ENCODE data around the gene ZBTB44. TPM values are rescaled to one million over a fixed set of nuclear protein-coding genes. Genes with fewer than 3 reads are reported as not detected.

Gene ZBTB44
- polyA plus RNA-seq, 1 of the 3 experiments (the other 2 are of a cell fraction): 5.0 TPM

DNA sequence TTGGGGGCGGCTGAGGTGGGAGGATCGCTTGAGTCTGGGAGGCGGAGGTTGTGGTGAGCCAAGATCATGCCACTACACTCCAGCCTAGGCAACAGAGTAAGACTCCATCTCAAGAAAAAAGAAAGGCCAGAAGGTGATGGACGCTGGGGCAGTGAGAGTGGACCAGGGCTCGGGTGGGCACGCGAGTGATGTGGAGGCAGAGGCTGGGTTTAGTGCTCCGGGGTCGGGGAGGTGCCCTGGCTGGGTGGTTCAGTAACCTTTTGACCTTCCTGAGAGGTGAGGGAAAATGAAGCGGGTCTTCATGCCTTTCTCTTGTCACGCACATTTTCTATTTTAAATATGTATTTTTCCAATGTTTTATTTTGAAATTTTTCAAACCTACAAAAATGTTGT is 110.0 kb downstream of the ZBTB44 start:
- H3K4me2 ChIP-seq: no peak overlapping the region
- H3K9me2 ChIP-seq: no peaks in the 10 kb centered on the region
- peaks cover 21% of the 10 kb centered on the region; the same call in 1 of the 2 replicates for H3K27me3 ChIP-seq (ENCODE audit: insufficient read depth)
- H3F3A ChIP-seq (replicated peaks; ENCODE audit: insufficient read depth): no peaks in the 10 kb centered on the region
- H3K27ac ChIP-seq (ENCODE audit: low read depth in 2 of 2, low read length in 1 of 2): no peak overlapping the region
- H3K9me3 ChIP-seq: no peaks in the 10 kb centered on the region
- peaks cover 0 to 4% of the 10 kb centered on the region in 2 experiments; a peak in 1 of 4 replicates for H3K4me1 ChIP-seq (ENCODE audit: control insufficient read depth in 1 of 2, insufficient read depth in 2 of 2, low read depth in 1 of 2, low read length in 1 of 2)
- no peak overlapping the region for H2AFZ ChIP-seq (ENCODE audit: low read depth)
- no peaks in the 10 kb centered on the region for H3K79me2 ChIP-seq (ENCODE audit: insufficient read depth)
- no peak for TF ChIP-seq YY1 (IDR thresholded peaks at IDR 0.05; ENCODE audit: low read depth)
- no peak for TF ChIP-seq FOSL2 (IDR thresholded peaks at IDR 0.05; ENCODE audit: borderline replicate concordance, low read depth)
- no peak for TF ChIP-seq ELF1 (IDR thresholded peaks at IDR 0.05)
- TF ChIP-seq FOXJ3 (CRISPR knock-in tag; IDR thresholded peaks at IDR 0.05): no peak
- TF ChIP-seq RXRA (IDR thresholded peaks at IDR 0.05; ENCODE audit: borderline replicate concordance, low read depth): no peak
- TF ChIP-seq, protein P1, sequence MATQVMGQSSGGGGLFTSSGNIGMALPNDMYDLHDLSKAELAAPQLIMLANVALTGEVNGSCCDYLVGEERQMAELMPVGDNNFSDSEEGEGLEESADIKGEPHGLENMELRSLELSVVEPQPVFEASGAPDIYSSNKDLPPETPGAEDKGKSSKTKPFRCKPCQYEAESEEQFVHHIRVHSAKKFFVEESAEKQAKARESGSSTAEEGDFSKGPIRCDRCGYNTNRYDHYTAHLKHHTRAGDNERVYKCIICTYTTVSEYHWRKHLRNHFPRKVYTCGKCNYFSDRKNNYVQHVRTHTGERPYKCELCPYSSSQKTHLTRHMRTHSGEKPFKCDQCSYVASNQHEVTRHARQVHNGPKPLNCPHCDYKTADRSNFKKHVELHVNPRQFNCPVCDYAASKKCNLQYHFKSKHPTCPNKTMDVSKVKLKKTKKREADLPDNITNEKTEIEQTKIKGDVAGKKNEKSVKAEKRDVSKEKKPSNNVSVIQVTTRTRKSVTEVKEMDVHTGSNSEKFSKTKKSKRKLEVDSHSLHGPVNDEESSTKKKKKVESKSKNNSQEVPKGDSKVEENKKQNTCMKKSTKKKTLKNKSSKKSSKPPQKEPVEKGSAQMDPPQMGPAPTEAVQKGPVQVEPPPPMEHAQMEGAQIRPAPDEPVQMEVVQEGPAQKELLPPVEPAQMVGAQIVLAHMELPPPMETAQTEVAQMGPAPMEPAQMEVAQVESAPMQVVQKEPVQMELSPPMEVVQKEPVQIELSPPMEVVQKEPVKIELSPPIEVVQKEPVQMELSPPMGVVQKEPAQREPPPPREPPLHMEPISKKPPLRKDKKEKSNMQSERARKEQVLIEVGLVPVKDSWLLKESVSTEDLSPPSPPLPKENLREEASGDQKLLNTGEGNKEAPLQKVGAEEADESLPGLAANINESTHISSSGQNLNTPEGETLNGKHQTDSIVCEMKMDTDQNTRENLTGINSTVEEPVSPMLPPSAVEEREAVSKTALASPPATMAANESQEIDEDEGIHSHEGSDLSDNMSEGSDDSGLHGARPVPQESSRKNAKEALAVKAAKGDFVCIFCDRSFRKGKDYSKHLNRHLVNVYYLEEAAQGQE (IDR thresholded peaks at IDR 0.05; ENCODE audit: low read depth, low read length): no peak
- TF ChIP-seq GABPA (IDR thresholded peaks at IDR 0.05; ENCODE audit: low read depth): no peak
- no peak for TF ChIP-seq NRF1 (IDR thresholded peaks at IDR 0.05; ENCODE audit: low read depth, low read length)
- no peak for TF ChIP-seq TEAD4 (IDR thresholded peaks at IDR 0.05; ENCODE audit: borderline replicate concordance, insufficient read depth)
- TF ChIP-seq, protein P2, sequence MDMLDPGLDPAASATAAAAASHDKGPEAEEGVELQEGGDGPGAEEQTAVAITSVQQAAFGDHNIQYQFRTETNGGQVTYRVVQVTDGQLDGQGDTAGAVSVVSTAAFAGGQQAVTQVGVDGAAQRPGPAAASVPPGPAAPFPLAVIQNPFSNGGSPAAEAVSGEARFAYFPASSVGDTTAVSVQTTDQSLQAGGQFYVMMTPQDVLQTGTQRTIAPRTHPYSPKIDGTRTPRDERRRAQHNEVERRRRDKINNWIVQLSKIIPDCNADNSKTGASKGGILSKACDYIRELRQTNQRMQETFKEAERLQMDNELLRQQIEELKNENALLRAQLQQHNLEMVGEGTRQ (IDR thresholded peaks at IDR 0.05; ENCODE audit: borderline replicate concordance, low read depth, low read length): no peak
- ChIA-PET CTCF (interaction anchor here (4.5 kb wide), 1 partner anchor 8 kb away, joined by 27 read pairs; no protein-coding TSS in a partner anchor), POLR2A (no interaction called here)
- no peak for DNase-seq
- no peaks in the 10 kb centered on the region for H4K20me1 ChIP-seq (ENCODE audit: insufficient read depth)
- 89% methylated on average over 11 of the region's 11 CpGs for WGBS (ENCODE audit: low lambda C conversion rate)
- H3K36me3 ChIP-seq (replicated peaks in 1 of 2; ENCODE audit: control insufficient read depth in 1 of 2, insufficient read depth in 2 of 2, low read length in 1 of 2): no peaks in the 10 kb centered on the region
- no peak overlapping the region for H3K4me3 ChIP-seq (ENCODE audit: low read depth in 2 of 2, low read length in 1 of 2)
- no peak overlapping the region for H3K9ac ChIP-seq

DNA sequence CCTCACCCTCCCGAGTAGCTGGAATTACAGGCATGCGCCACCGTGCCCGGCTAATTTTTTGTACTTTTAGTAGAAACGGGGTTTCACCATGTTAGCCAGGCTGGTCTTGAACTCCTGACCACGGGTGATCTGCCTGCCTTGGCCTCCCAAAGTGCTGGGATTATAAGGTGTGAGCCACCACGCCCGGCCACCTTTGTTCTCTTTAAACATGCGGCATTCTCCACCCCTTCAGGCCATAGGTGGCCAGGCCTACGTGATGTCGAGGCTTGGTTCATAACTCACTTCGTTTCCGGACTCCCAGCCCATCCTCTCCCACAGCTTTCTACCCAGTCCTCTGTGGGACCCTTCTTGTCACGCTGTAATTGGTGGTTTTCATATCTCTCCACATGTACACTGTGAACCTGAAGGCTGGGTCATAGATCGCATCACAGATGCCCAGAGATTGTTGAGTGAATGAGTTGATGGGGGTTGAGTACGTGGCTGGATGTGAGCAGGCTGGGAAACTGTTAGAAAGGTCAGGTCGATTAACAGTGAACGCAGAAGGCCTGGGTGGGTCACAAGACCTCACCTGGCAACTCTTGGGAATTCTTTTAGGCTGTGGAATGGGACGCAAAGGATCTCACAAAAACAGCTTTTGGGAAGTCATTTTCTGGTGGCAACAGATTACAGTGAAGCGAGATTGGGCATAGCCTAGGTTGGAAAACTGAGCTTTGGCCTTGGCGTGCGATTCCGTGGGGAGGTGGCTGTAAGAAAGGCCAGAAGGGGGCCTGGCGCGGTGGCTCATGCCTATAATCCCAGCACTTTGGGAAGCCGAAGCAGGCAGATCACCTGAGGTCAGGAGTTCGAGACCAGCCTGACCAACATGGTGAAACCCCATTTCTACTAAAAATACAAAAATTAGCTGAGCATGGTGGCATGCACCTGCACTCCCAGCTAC is 110.7 kb downstream of the ZBTB44 start:
- H3K4me3 ChIP-seq (ENCODE audit: low read depth in 2 of 2, low read length in 1 of 2): no peak overlapping the region
- TF ChIP-seq MEF2A (IDR thresholded peaks at IDR 0.05; ENCODE audit: borderline replicate concordance, low read depth) (no peak), RXRA (IDR thresholded peaks at IDR 0.05; ENCODE audit: borderline replicate concordance, low read depth) (no peak), TCF12 (IDR thresholded peaks at IDR 0.05) (no peak), GATA2 (CRISPR knock-in tag; IDR thresholded peaks at IDR 0.05) (no peak), POLR2AphosphoS5 (IDR thresholded peaks at IDR 0.05; ENCODE audit: low read depth, low read length) (no peak), FOSL2 (IDR thresholded peaks at IDR 0.05; ENCODE audit: borderline replicate concordance, low read depth) (no peak), NFIC (IDR thresholded peaks at IDR 0.05; ENCODE audit: borderline replicate concordance) (no peak), RCOR1 (IDR thresholded peaks at IDR 0.05; ENCODE audit: low read length) (no peak), CHD2 (IDR thresholded peaks at IDR 0.05; ENCODE audit: low read length, partially characterized antibody) (no peak), JUND (IDR thresholded peaks at IDR 0.05) (no peak)
- TF ChIP-seq, protein P3, sequence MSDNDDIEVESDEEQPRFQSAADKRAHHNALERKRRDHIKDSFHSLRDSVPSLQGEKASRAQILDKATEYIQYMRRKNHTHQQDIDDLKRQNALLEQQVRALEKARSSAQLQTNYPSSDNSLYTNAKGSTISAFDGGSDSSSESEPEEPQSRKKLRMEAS (IDR thresholded peaks at IDR 0.05; ENCODE audit: low read depth): no peak
- peaks cover 21% of the 10 kb centered on the region; the same call in 1 of the 2 replicates for H3K27me3 ChIP-seq (ENCODE audit: insufficient read depth)
- whole genome bisulfite sequencing (ENCODE audit: low lambda C conversion rate): 80% methylated on average over 23 of the region's 27 CpGs
- H2AFZ ChIP-seq (ENCODE audit: low read depth): no peak overlapping the region
- peaks cover 0 to under 1% of the 10 kb centered on the region in 2 experiments; a peak in 1 of 4 replicates for H3K4me1 ChIP-seq (ENCODE audit: control insufficient read depth in 1 of 2, insufficient read depth in 2 of 2, low read depth in 1 of 2, low read length in 1 of 2)
- H3K27ac ChIP-seq (ENCODE audit: low read depth in 2 of 2, low read length in 1 of 2): no peak overlapping the region
- ChIA-PET POLR2A (no interaction called here), CTCF (interaction anchor here (4.5 kb wide), 1 partner anchor 9 kb away, joined by 27 read pairs; no protein-coding TSS in a partner anchor)
- no peak overlapping the region for H3K4me2 ChIP-seq
- H3K36me3 ChIP-seq (replicated peaks in 1 of 2; ENCODE audit: control insufficient read depth in 1 of 2, insufficient read depth in 2 of 2, low read length in 1 of 2): no peaks in the 10 kb centered on the region
- H3K9me2 ChIP-seq: no peaks in the 10 kb centered on the region
- DNase-seq: no peak
- no peaks in the 10 kb centered on the region for H3F3A ChIP-seq (replicated peaks; ENCODE audit: insufficient read depth)
- no peaks in the 10 kb centered on the region for H4K20me1 ChIP-seq (ENCODE audit: insufficient read depth)
- no peaks in the 10 kb centered on the region for H3K79me2 ChIP-seq (ENCODE audit: insufficient read depth)
- no peaks in the 10 kb centered on the region for H3K9me3 ChIP-seq
- H3K9ac ChIP-seq: no peak overlapping the region

All from SK-N-SH (cell line).